Endothelial cell of umbilical vein (primary cell): ENCODE measurements around the gene GRID1. TPM values are rescaled to one million over a fixed set of nuclear protein-coding genes. Genes with fewer than 3 reads are reported as not detected.

Source experiments
- BruUV-seq: library from RNA; stranded (reverse); fragments of 400-500 nt; replicated peaks from 2 replicates; lab custom pipeline; 2021; lab: Mats Ljungman, UMichigan
- CTCF ChIA-PET: fragments of 300-600, 350-600 bp; sonication (Branson Sonifier 250); formaldehyde crosslinking; loops from one replicate; lab custom pipeline; 2021; ENCODE audit warnings: antibody characterized with exemption, inconsistent platforms; lab: Charles Lee
- POLR2A ChIA-PET: fragments of 300-600, 350-600 bp; sonication (Branson Sonifier 250); formaldehyde crosslinking; loops from one replicate; lab custom pipeline; 2021; ENCODE audit warnings: antibody characterized with exemption, inconsistent platforms; lab: Charles Lee
- DNase-seq: peaks from one replicate; pipeline ENCODE4 v3.0.0-alpha.2; 2011; ENCODE audit warnings: low read depth, low spot score
- FAIRE-seq: peaks from 2 replicates; lab custom pipeline; 2011; peaks lifted over from hg19 to GRCh38; lab: Jason Lieb, UNC
- H2AFZ ChIP-seq: 2 replicates; pipeline ENCODE4 v1.6.0; 2012; ENCODE audit warnings: low read depth, low read length, control low read depth, inconsistent platforms
- H3K27ac ChIP-seq: 2 replicates; pipeline ENCODE4 v1.5.1; 2011; ENCODE audit warnings: low read depth, mild to moderate bottlenecking, control low read depth, low read length, moderate library complexity; ENCODE audit not compliant: insufficient read depth
- H3K27me3 ChIP-seq, 2 experiments: 2 replicates each; pipeline versions ENCODE4 v1.6.0 to v1.6.1; 2011; ENCODE audit warnings: low read length in 2 of 2, mixed read lengths in 1 of 2; ENCODE audit not compliant: control insufficient read depth in 2 of 2, insufficient read depth in 2 of 2
- H3K36me3 ChIP-seq, 2 experiments: 2 replicates in 1 of 2; 3 replicates in 1 of 2; pipeline ENCODE4 v1.5.1; 2011; ENCODE audit warnings: low read length in 2 of 2, mild to moderate bottlenecking in 1 of 2, moderate library complexity in 1 of 2; ENCODE audit not compliant: control insufficient read depth in 2 of 2, insufficient read depth in 2 of 2; ENCODE audit errors: extremely low read depth in 1 of 2
- H3K4me1 ChIP-seq: 3 replicates; pipeline ENCODE4 v1.5.1; 2011; ENCODE audit warnings: mild to moderate bottlenecking, low read length; ENCODE audit not compliant: control insufficient read depth, insufficient read depth; ENCODE audit errors: extremely low read depth
- H3K4me2 ChIP-seq: 2 replicates; pipeline ENCODE4 v1.6.1; 2011; ENCODE audit warnings: low read length, control low read depth, mixed read lengths; ENCODE audit not compliant: insufficient read depth
- H3K4me3 ChIP-seq, 3 experiments: fragments of 200-600 bp in 1 of 3; sonication (generic), shearing (Covaris generic) in 1 of 3; replicated peaks in 1 of 3; 2 replicates each; pipeline ENCODE4 v1.5.1; 2011 to 2016; ENCODE audit warnings: control low read depth in 3 of 3, low read length in 3 of 3, mild to moderate bottlenecking in 2 of 3, inconsistent platforms in 1 of 3, low read depth in 1 of 3, moderate library complexity in 1 of 3; ENCODE audit not compliant: insufficient read depth in 1 of 3
- H3K79me2 ChIP-seq: 2 replicates; pipeline ENCODE4 v1.6.0; 2012; ENCODE audit warnings: low read length, inconsistent platforms; ENCODE audit not compliant: control insufficient read depth, insufficient read depth
- H3K9ac ChIP-seq: replicated peaks from 2 replicates; pipeline ENCODE3; 2011; ENCODE audit warnings: low read length, control low read depth; ENCODE audit not compliant: insufficient read depth; ENCODE audit errors: extremely low read depth
- H3K9me1 ChIP-seq: replicated peaks from 3 replicates; pipeline ENCODE4 v1.6.0; 2011; ENCODE audit warnings: mild to moderate bottlenecking, low read length; ENCODE audit not compliant: control insufficient read depth, insufficient read depth; ENCODE audit errors: extremely low read depth
- H3K9me3 ChIP-seq: replicated peaks from 2 replicates; pipeline ENCODE4 v1.5.1; 2012; ENCODE audit warnings: low read length, inconsistent platforms; ENCODE audit not compliant: control insufficient read depth, insufficient read depth
- H4K20me1 ChIP-seq: replicated peaks from 2 replicates; pipeline ENCODE3; 2011; ENCODE audit warnings: mild to moderate bottlenecking, low read length; ENCODE audit not compliant: control insufficient read depth, insufficient read depth; ENCODE audit errors: extremely low read depth
- CTCF ChIP-seq, 2 donors: IDR thresholded peaks; 1 replicate in 1 of 2; 2 replicates in 1 of 2; pipeline ENCODE4 v1.5.1; 2011; ENCODE audit warnings: low read length in 2 of 2, mild to moderate bottlenecking in 2 of 2, moderate library complexity in 2 of 2, control low read depth in 1 of 2, inconsistent platforms in 1 of 2, low read depth in 1 of 2; ENCODE audit not compliant: insufficient read depth in 1 of 2; ENCODE audit errors: extremely low read depth in 1 of 2
- EZH2 ChIP-seq: IDR thresholded peaks from 2 replicates; pipeline ENCODE4 v1.6.1; 2012; ENCODE audit warnings: borderline replicate concordance, low read depth, mild to moderate bottlenecking, moderate library complexity, low read length, inconsistent platforms; ENCODE audit not compliant: severe bottlenecking
- FOS ChIP-seq: IDR thresholded peaks from 2 replicates; pipeline ENCODE4 v1.6.1; 2011; ENCODE audit warnings: mild to moderate bottlenecking, low read length, moderate library complexity, borderline replicate concordance; ENCODE audit not compliant: insufficient read depth
- GATA2 ChIP-seq: IDR thresholded peaks from 2 replicates; pipeline ENCODE4 v1.7.0; 2011; ENCODE audit warnings: low read depth, mild to moderate bottlenecking, moderate library complexity, mixed read lengths, low read length; ENCODE audit not compliant: insufficient read length, insufficient read depth
- JUN ChIP-seq: IDR thresholded peaks from 2 replicates; pipeline ENCODE4 v1.6.1; 2011; ENCODE audit warnings: borderline replicate concordance, low read depth; ENCODE audit not compliant: insufficient read length, insufficient read depth
- MAX ChIP-seq: IDR thresholded peaks from 2 replicates; pipeline ENCODE4 v1.6.1; 2011; ENCODE audit not compliant: insufficient read depth, insufficient read length
- MYC ChIP-seq: IDR thresholded peaks from one replicate; pipeline ENCODE4 v1.6.1; 2011; ENCODE audit warnings: mild to moderate bottlenecking, low read depth, low read length
- POLR2A ChIP-seq: IDR thresholded peaks from 2 replicates; pipeline ENCODE4 v1.6.1; 2012; ENCODE audit warnings: low read depth, mild to moderate bottlenecking, control low read depth, low read length
- POLR2AphosphoS5 ChIP-seq: IDR thresholded peaks from 2 replicates; pipeline ENCODE4 v1.6.1; 2012; ENCODE audit warnings: low read depth, mild to moderate bottlenecking, control low read depth, low read length, moderate library complexity; ENCODE audit not compliant: insufficient read depth
- dilution Hi-C: fragments of 300-500 bp; cut with MboI; formaldehyde crosslinking; loops from one replicate; pipeline ENCODE4 v1.15.0; 2019; ENCODE audit warnings: low sequenced_read_pairs; ENCODE audit not compliant: extremely low pct_ligation_motif_present
- intact Hi-C: fragments of 100-400 bp; cut with micrococcal nuclease; formaldehyde crosslinking; loops from one replicate; pipeline ENCODE4 v1.10.0; 2022
- polyA plus RNA-seq, 4 experiments: library from polyadenylated mRNA; depleted of rRNA in 3 of 4; stranded (reverse) in 3 of 4; unstranded in 1 of 4; fragments of >200 nt; gene quantifications; 2 replicates each; pipeline versions ENCODE4 v1.2.1 to v1.2.3, GENCODE V29; 2011 to 2012; ENCODE audit warnings: missing spikeins in 1 of 4
- total RNA-seq: library from RNA; stranded (reverse); gene quantifications from 2 replicates; pipeline ENCODE4 v1.2.3, GENCODE V29; 2021

The GRID1 gene
- total and polyA plus RNA-seq, 2 donors (not counting 3 experiments of a cell fraction or from before 2014, with no cell fraction given), result not detected

GRCh38 chr10:86372119-86372783, 5.7 kb upstream of the GRID1 start:
- Histone ChIP-seq H3K4me2 (no peak overlapping the region), H3K79me2 (no peaks in the 10 kb centered on the region), H3K27ac (no peak overlapping the region), H3K36me3 (no peaks in the 10 kb centered on the region), H2AFZ (no peak overlapping the region), H3K9me3 (no peaks in the 10 kb centered on the region), H4K20me1 (no peaks in the 10 kb centered on the region), H3K9ac (no peak overlapping the region), H3K4me1 (no peaks in the 10 kb centered on the region), H3K27me3 (peaks cover 30% of the 10 kb centered on the region in 2 experiments), H3K9me1 (no peaks in the 10 kb centered on the region), H3K4me3 (no peak overlapping the region)
- FAIRE-seq (no peak), DNase-seq (no peak)
- intact Hi-C loops, result no loop called here
- ChIA-PET POLR2A (no interaction called here), CTCF (no interaction called here)
- no TSS peak for BruUV-seq
- TF ChIP-seq MYC (no peak), CTCF (IDR thresholded peaks at IDR 0.05; ENCODE audit: extremely low read depth in 1 of 2, insufficient read depth in 1 of 2, low read depth in 1 of 2, low read length in 2 of 2) (no peak), FOS (no peak), GATA2 (no peak), MAX (no peak), EZH2 (no peak), POLR2AphosphoS5 (no peak), POLR2A (no peak), JUN (no peak)
- dilution Hi-C loops, result no loop called here
